Fibroblast of lung (primary cell): ENCODE results near the gene TULP1. TPM values are rescaled to one million over a fixed set of nuclear protein-coding genes. Genes with fewer than 3 reads are reported as not detected.

Experiments
- DNase-seq, 2 donors: peaks; one replicate each; pipeline versions ENCODE4 v3.0.0 to v3.0.0-alpha.2; 2010; ENCODE audit warnings: low read depth in 2 of 2
- H2AFZ ChIP-seq: 2 replicates; pipeline ENCODE4 v1.5.1; 2012; ENCODE audit warnings: low read length, control low read depth, inconsistent platforms
- H3K27ac ChIP-seq: 2 replicates; pipeline ENCODE4 v1.5.1; 2011; ENCODE audit warnings: low read length, control low read depth; ENCODE audit not compliant: insufficient read depth
- H3K27me3 ChIP-seq: 2 replicates; pipeline ENCODE4 v1.5.1; 2011; ENCODE audit warnings: mild to moderate bottlenecking, low read length; ENCODE audit not compliant: control insufficient read depth, insufficient read depth
- H3K36me3 ChIP-seq: 2 replicates; pipeline ENCODE4 v1.5.1; 2011; ENCODE audit warnings: low read length; ENCODE audit not compliant: control insufficient read depth, insufficient read depth
- H3K4me1 ChIP-seq: 2 replicates; pipeline ENCODE4 v1.5.1; 2011; ENCODE audit warnings: low read length; ENCODE audit not compliant: control insufficient read depth, insufficient read depth; ENCODE audit errors: extremely low read depth
- H3K4me2 ChIP-seq: 2 replicates; pipeline ENCODE4 v1.5.1; 2011; ENCODE audit warnings: low read length, control low read depth; ENCODE audit not compliant: insufficient read depth; ENCODE audit errors: extremely low read depth
- H3K4me3 ChIP-seq, 4 experiments: fragments of 200-600 bp in 1 of 4; sonication (generic) in 1 of 4; replicated peaks in 1 of 4; 2 replicates each; pipeline ENCODE4 v1.5.1; 2011 to 2016; ENCODE audit warnings: low read length in 4 of 4, low read depth in 3 of 4, mild to moderate bottlenecking in 3 of 4, control low read depth in 2 of 4, inconsistent platforms in 1 of 4, mixed read lengths in 1 of 4; ENCODE audit not compliant: insufficient read depth in 1 of 4; ENCODE audit errors: control extremely low read depth in 1 of 4
- H3K79me2 ChIP-seq: 2 replicates; pipeline ENCODE4 v1.5.1; 2012; ENCODE audit warnings: mild to moderate bottlenecking, low read length, inconsistent platforms; ENCODE audit not compliant: control insufficient read depth, insufficient read depth
- H3K9ac ChIP-seq: 2 replicates; pipeline ENCODE4 v1.5.1; 2011; ENCODE audit warnings: mild to moderate bottlenecking, low read length, control low read depth; ENCODE audit not compliant: insufficient read depth
- H3K9me3 ChIP-seq: 2 replicates; pipeline ENCODE4 v1.5.1; 2012; ENCODE audit warnings: low read depth, low read length; ENCODE audit not compliant: control insufficient read depth, insufficient read depth
- H4K20me1 ChIP-seq: 2 replicates; pipeline ENCODE4 v1.5.1; 2011; ENCODE audit warnings: low read length; ENCODE audit not compliant: control insufficient read depth, insufficient read depth; ENCODE audit errors: extremely low read depth
- EZH2 ChIP-seq: IDR thresholded peaks from 2 replicates; pipeline ENCODE4 v1.5.1; 2012; ENCODE audit warnings: low read length, control low read depth, mild to moderate bottlenecking; ENCODE audit errors: missing control alignments
- polyA plus RNA-seq, 2 donors: library from polyadenylated mRNA; depleted of rRNA in 1 of 2; stranded (reverse) in 1 of 2; unstranded in 1 of 2; fragments of >200 nt; gene quantifications; 2 replicates each; pipeline ENCODE4 v1.2.1, GENCODE V29; 2011 to 2012; ENCODE audit warnings: missing spikeins in 1 of 2
- total RNA-seq: library from RNA; depleted of rRNA; stranded (reverse); fragments of >200 nt; gene quantifications from 2 replicates; pipeline ENCODE4 v1.2.1, GENCODE V29; 2014
- TF ChIP-seq, protein P1 (sequence below), 2 donors: IDR thresholded peaks in 1 of 2; conservative IDR thresholded peaks in 1 of 2; 1 replicate in 1 of 2; 2 replicates in 1 of 2; pipeline ENCODE4 v1.5.1; 2011 to 2012; ENCODE audit warnings: low read length in 2 of 2, control low read depth in 1 of 2, inconsistent platforms in 1 of 2, low read depth in 1 of 2, mild to moderate bottlenecking in 1 of 2

The TULP1 gene
- total and polyA plus RNA-seq, 2 donors (not counting 1 experiment from before 2014, with no cell fraction given), result not detected

DNA sequence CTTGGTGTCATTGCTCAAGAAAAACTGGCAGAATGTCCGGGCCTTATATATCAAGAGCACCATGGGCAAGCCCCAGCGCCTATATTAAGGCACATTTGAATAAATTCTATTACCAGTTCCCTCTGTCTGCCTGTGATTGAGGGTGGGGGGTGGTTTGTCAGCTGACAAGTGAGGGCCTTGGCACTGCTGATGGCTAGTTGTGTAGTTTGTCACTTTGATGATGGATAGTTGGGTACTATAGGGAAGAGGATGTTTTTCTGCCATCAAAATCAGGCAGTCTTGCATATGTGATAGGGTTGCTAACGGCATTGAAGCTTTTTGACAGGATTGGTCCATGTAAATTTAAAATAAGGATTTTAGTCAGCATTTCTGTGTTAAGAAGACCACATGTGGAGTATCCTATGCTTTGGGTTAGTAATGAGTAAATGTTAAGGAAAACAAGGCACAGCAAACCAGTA, 42.0 kb downstream of the TULP1 start:
- Histone ChIP-seq H3K9ac (no peak overlapping the region), H3K27me3 (no peaks in the 10 kb centered on the region), H3K79me2 (peaks cover 28% of the 10 kb centered on the region), H4K20me1 (peaks cover 9% of the 10 kb centered on the region), H3K4me3 (peak overlapping the region; percentile 77 to 97 (median 95)), H3K27ac (no peak overlapping the region), H3K4me2 (peak overlapping the region; percentile 92), H3K9me3 (no peaks in the 10 kb centered on the region), H2AFZ (no peak overlapping the region), H3K36me3 (peaks cover 39% of the 10 kb centered on the region), H3K4me1 (peaks cover 13% of the 10 kb centered on the region)
- no peak for DNase-seq
- TF ChIP-seq, protein P1, sequence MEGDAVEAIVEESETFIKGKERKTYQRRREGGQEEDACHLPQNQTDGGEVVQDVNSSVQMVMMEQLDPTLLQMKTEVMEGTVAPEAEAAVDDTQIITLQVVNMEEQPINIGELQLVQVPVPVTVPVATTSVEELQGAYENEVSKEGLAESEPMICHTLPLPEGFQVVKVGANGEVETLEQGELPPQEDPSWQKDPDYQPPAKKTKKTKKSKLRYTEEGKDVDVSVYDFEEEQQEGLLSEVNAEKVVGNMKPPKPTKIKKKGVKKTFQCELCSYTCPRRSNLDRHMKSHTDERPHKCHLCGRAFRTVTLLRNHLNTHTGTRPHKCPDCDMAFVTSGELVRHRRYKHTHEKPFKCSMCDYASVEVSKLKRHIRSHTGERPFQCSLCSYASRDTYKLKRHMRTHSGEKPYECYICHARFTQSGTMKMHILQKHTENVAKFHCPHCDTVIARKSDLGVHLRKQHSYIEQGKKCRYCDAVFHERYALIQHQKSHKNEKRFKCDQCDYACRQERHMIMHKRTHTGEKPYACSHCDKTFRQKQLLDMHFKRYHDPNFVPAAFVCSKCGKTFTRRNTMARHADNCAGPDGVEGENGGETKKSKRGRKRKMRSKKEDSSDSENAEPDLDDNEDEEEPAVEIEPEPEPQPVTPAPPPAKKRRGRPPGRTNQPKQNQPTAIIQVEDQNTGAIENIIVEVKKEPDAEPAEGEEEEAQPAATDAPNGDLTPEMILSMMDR (conservative IDR thresholded peaks at IDR 0.05 in 1 of 2, IDR thresholded peaks at IDR 0.05 in 1 of 2; ENCODE audit: low read depth in 1 of 2, low read length in 2 of 2), result no peak
- TF ChIP-seq EZH2, result no peak

DNA sequence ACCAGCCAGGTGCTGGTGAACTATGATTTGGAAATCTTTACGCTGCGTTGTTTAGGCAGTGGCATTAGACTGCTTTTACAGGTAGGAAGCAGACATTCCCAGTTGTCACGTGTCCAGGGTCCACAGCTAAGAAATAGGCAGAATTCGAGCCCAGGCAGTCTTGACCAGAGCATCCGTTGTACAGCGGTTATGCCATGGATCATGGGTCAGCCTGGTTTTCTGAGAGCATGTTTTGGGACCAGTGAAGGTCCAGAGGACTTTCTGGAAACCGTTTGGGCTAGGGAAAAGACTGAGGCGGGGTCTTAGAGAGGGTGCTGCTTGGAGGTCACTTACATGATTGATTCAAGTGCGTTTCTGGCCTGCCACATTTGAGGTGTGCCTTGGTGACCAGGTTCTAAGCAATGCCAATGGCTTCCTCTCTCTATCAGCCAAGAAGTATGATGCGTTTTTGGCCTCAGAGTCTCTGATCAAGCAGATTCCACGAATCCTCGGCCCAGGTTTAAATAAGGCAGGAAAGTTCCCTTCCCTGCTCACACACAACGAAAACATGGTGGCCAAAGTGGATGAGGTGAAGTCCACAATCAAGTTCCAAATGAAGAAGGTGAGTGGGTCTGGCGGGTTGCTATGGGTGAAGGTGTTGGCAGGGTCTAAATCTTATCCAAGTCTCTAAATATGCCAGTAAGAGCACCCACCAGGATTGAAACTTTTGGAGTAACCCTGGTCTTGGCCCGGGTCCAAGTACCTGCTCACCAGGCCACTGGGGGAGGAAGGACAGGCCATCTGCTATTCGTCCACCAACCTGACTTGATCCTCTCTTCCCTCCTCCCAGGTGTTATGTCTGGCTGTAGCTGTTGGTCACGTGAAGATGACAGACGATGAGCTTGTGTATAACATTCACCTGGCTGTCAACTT, 42.7 kb downstream of the TULP1 start:
- Histone ChIP-seq H3K4me2 (peak overlapping the region; percentile 92), H2AFZ (no peak overlapping the region), H4K20me1 (peaks cover 9% of the 10 kb centered on the region), H3K4me1 (peaks cover 13% of the 10 kb centered on the region), H3K27ac (peak overlapping the region; percentile 94), H3K27me3 (no peaks in the 10 kb centered on the region), H3K36me3 (peaks cover 34% of the 10 kb centered on the region), H3K9ac (peak overlapping the region; percentile 95), H3K79me2 (peaks cover 28% of the 10 kb centered on the region), H3K9me3 (no peaks in the 10 kb centered on the region), H3K4me3 (peak overlapping the region; percentile 77 to 97 (median 95))
- DNase-seq, result peak in 1 of 2 donors; percentile 34
- TF ChIP-seq EZH2, result no peak
- TF ChIP-seq, protein P1 (conservative IDR thresholded peaks at IDR 0.05 in 1 of 2, IDR thresholded peaks at IDR 0.05 in 1 of 2; ENCODE audit: low read depth in 1 of 2, low read length in 2 of 2), result no peak

DNA sequence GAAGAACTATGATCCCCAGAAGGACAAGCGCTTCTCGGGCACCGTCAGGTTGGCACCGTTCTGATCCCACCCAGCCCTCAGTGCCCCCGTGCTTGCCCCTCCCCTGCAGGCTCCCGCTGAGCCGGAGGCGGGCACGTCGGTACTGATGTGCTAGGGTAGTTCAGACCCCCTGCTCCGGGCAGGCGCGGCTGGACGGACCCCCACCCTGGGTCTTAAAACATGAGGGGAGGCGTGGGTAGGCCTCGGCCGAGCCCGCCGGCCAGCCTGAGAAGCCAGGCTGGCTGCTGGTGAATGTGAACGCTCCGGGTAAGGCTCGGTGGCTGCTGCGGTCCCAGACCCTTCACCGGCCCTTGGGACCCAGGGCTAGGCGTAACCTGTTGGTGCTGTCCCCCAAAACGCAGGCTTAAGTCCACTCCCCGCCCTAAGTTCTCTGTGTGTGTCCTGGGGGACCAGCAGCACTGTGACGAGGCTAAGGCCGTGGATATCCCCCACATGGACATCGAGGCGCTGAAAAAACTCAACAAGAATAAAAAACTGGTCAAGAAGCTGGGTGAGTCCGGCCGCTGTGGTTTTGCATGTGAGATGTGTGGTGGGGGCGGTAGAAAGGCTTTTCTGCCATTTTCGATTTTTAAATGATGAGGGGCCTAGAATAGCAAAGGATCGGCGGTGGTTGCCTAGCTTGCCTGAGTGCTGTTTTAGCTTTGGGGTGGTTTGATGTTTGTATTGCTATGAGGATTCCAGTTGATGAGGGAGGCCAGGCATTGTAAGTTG, 43.5 kb downstream of the TULP1 start:
- Histone ChIP-seq H4K20me1 (peaks cover 9% of the 10 kb centered on the region), H3K27me3 (no peaks in the 10 kb centered on the region), H3K4me1 (peaks cover 13% of the 10 kb centered on the region), H3K9ac (peak overlapping the region; percentile 95), H3K4me2 (peak overlapping the region; percentile 92), H3K9me3 (no peaks in the 10 kb centered on the region), H3K79me2 (peaks cover 28% of the 10 kb centered on the region), H3K27ac (peak overlapping the region; percentile 94), H3K4me3 (peak overlapping the region; percentile 77 to 97 (median 95)), H2AFZ (no peak overlapping the region), H3K36me3 (peaks cover 26% of the 10 kb centered on the region)
- TF ChIP-seq, protein P1 (conservative IDR thresholded peaks at IDR 0.05 in 1 of 2, IDR thresholded peaks at IDR 0.05 in 1 of 2; ENCODE audit: low read depth in 1 of 2, low read length in 2 of 2), result no peak
- DNase-seq, result no peak
